ENCODE measurements around the gene CIB2. TPM values are rescaled to one million over a fixed set of nuclear protein-coding genes. Genes with fewer than 3 reads are reported as not detected.
A peak's percentile ranks its signal among the peaks of the same experiment; 100 is the strongest.

CIB2 gene
- total RNA-seq, 1 donor from 2014 or later: 2.2 TPM

DNA sequence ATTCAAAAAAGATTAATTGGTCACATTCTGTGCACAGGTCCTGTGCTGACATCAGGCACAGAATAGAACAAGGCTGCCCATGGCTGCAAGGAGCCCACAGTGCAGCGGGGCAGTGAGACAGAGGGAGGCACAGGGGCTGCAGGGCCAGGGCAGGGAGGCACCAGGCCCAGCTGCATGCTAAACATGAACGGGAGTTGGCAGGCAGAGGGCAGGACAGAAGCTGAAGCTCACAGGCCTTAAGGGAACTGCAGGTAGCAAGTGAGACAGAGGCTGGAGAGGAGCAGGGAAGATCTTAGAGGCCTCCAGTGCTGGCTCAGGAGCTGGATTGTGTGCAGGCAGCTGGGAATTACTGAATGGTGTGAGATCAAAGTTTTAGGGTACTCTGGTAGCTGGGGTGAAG is 44.1 kb upstream of the CIB2 start:
- H3K36me3 ChIP-seq: peaks cover 25% of the 10 kb centered on the region
- ATAC-seq: no peak
- no peak overlapping the region for H3K27ac ChIP-seq
- no peaks in the 10 kb centered on the region for H3K9me3 ChIP-seq
- DNase-seq: no peak
- no peaks in the 10 kb centered on the region for H3K4me1 ChIP-seq
- H3K27me3 ChIP-seq (ENCODE audit: low read depth): no peaks in the 10 kb centered on the region
- intact Hi-C loops (cut with DNase I): no loop called here
- TF ChIP-seq, protein P1, sequence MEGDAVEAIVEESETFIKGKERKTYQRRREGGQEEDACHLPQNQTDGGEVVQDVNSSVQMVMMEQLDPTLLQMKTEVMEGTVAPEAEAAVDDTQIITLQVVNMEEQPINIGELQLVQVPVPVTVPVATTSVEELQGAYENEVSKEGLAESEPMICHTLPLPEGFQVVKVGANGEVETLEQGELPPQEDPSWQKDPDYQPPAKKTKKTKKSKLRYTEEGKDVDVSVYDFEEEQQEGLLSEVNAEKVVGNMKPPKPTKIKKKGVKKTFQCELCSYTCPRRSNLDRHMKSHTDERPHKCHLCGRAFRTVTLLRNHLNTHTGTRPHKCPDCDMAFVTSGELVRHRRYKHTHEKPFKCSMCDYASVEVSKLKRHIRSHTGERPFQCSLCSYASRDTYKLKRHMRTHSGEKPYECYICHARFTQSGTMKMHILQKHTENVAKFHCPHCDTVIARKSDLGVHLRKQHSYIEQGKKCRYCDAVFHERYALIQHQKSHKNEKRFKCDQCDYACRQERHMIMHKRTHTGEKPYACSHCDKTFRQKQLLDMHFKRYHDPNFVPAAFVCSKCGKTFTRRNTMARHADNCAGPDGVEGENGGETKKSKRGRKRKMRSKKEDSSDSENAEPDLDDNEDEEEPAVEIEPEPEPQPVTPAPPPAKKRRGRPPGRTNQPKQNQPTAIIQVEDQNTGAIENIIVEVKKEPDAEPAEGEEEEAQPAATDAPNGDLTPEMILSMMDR (IDR thresholded peaks at IDR 0.05): no peak
- no peak overlapping the region for H3K4me3 ChIP-seq

DNA sequence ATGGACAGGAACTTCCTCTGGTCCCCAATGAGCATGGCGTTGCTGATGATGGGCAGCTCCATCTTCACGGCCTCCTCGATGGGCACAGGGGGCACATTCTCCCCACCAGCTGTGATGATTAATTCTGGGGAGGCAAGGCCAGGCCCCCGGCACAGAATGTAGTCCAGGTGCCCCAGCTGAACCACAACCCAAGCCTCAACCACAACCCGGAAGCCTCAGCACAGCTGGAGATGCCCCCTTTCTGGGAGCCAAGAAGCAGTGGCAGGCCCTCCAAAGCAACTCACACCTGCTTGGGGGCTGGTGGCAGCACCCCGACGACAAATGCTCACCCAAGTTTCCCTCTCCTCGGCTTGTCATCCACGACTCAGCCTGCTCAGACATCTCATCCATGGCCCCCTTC is 43.2 kb upstream of the CIB2 start:
- no peaks in the 10 kb centered on the region for H3K9me3 ChIP-seq
- peaks cover 34% of the 10 kb centered on the region for H3K36me3 ChIP-seq
- H3K4me3 ChIP-seq: no peak overlapping the region
- H3K27ac ChIP-seq: no peak overlapping the region
- no peaks in the 10 kb centered on the region for H3K4me1 ChIP-seq
- TF ChIP-seq, protein P1 (IDR thresholded peaks at IDR 0.05): no peak
- ATAC-seq (no peak), DNase-seq (no peak)
- intact Hi-C loops (cut with DNase I): no loop called here
- H3K27me3 ChIP-seq (ENCODE audit: low read depth): no peaks in the 10 kb centered on the region

DNA sequence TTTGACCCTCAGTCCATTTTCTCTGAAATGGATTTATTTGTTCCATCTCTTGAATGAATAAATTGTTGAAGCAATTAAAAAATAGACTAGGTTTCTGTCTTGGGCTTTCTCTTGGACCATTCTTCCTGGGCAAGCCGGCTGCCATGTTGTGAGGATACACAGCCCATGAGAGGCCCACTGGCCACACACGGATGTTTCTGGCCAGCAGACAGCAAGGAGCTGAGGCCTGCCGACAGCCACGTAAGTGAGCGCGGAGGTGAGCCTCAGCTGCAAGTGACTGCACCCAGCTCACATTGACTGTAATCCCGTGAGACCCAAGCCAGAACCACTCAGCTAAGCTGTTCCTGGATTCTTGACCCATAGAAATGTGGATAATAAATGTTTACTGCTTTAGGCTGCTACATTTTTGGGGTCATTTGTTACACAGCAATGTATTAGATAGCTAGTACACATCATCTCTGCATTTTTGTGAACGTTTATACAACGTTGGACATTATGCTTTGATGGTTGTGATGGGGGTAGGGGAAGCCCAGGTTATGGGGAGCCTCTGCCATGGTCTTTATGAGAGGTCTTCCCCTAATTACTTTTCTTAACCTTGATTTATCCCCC is 40.7 kb upstream of the CIB2 start:
- Histone ChIP-seq H3K27me3 (ENCODE audit: low read depth) (no peaks in the 10 kb centered on the region), H3K27ac (no peak overlapping the region), H3K4me3 (no peak overlapping the region), H3K36me3 (peaks cover 59% of the 10 kb centered on the region), H3K4me1 (no peaks in the 10 kb centered on the region), H3K9me3 (no peaks in the 10 kb centered on the region)
- no peak for ATAC-seq
- TF ChIP-seq, protein P1 (IDR thresholded peaks at IDR 0.05): no peak
- intact Hi-C loops (cut with DNase I): no loop called here
- DNase-seq: no peak

DNA sequence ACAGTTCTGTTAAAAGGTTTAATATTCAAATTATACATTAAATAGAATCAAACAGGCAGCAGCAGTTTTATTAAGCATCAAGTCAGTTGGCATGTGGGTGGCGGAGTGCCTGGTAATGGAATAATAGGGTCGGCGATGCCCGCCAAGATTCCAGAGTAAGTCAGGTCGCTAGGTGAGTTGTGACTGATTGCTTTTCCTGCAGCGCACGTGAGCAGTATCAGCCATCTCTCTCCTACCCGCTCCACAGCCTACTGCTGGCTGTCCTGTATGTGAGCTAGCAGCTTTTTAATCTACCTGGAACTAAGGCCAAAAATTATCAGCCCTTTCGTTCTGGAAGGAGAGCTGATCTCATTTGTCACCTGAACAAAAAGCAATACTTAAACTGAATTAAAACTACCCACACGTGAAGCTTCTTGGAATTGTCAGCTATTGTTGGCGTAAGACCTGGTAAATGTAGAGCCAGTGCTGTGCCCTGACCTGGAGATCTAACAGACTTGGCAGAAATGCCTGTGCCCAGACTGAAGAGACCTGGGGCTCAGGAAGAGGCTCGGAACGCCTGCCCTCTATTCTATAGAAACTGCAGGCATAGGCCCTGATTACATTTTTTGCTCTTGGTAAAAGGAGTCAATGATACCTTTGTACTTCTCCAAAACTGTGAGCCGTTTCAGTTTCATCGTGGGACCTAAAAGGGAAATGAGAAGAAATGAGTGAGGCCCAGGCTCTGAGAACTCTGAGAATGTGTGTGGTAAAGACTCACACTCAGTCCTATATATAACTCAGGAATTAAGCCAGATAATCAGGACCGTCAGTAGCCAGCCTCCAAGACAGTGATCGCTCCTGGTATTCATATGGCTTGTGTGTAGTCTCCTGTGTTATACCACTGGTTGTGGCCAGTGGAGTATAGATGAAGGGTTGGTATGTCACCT is 39.9 kb upstream of the CIB2 start:
- H3K27me3 ChIP-seq (ENCODE audit: low read depth): no peaks in the 10 kb centered on the region
- H3K36me3 ChIP-seq: peaks cover 67% of the 10 kb centered on the region
- H3K27ac ChIP-seq: no peak overlapping the region
- no peaks in the 10 kb centered on the region for H3K4me1 ChIP-seq
- DNase-seq (no peak), ATAC-seq (peak in 1 of 2 donors; percentile 55)
- H3K4me3 ChIP-seq: no peak overlapping the region
- intact Hi-C loops (cut with DNase I): no loop called here
- TF ChIP-seq, protein P1 (IDR thresholded peaks at IDR 0.05): no peak
- no peaks in the 10 kb centered on the region for H3K9me3 ChIP-seq

DNA sequence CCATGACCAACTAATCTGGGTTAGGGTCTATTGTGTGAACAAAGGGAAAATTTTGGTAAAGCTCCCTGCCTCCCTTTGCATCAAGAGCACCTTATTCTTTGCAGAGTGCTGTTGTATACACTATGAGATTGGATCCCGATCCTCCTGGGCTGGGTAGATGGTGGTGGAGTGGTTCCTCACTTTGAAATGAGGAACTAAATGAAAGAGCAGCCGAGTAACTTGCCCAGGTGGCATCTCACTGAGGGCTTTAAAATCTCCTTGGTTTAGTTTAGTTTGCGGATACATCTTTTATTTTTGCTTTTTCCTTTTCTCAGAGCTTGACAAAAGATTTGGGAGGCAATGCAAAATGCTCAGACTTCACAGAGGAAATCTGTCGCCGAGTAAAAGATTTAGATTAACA is 37.4 kb upstream of the CIB2 start:
- Histone ChIP-seq H3K27me3 (ENCODE audit: low read depth) (no peaks in the 10 kb centered on the region), H3K4me1 (no peaks in the 10 kb centered on the region), H3K4me3 (no peak overlapping the region), H3K9me3 (no peaks in the 10 kb centered on the region), H3K36me3 (peaks cover 92% of the 10 kb centered on the region), H3K27ac (no peak overlapping the region)
- ATAC-seq (no peak), DNase-seq (no peak)
- intact Hi-C loops (cut with DNase I): no loop called here
- TF ChIP-seq, protein P1 (IDR thresholded peaks at IDR 0.05): no peak

Data from lower lobe of right lung (tissue), 2 donors.